HG03108 (cell line): ENCODE results near the gene CNNM4.
"Not testable (repeated sequence)": the region's sequence is repeated elsewhere in the genome, so short reads cannot be mapped to it uniquely, and the experiment has no call there.

Source experiments
- ATAC-seq: cut with Tn5 transposase; IDR thresholded peaks from one replicate; pipeline ENCODE4 v1.9.1; 2021; ENCODE audit warnings: moderate library complexity; ENCODE audit not compliant: unreplicated experiment

CNNM4 gene

DNA sequence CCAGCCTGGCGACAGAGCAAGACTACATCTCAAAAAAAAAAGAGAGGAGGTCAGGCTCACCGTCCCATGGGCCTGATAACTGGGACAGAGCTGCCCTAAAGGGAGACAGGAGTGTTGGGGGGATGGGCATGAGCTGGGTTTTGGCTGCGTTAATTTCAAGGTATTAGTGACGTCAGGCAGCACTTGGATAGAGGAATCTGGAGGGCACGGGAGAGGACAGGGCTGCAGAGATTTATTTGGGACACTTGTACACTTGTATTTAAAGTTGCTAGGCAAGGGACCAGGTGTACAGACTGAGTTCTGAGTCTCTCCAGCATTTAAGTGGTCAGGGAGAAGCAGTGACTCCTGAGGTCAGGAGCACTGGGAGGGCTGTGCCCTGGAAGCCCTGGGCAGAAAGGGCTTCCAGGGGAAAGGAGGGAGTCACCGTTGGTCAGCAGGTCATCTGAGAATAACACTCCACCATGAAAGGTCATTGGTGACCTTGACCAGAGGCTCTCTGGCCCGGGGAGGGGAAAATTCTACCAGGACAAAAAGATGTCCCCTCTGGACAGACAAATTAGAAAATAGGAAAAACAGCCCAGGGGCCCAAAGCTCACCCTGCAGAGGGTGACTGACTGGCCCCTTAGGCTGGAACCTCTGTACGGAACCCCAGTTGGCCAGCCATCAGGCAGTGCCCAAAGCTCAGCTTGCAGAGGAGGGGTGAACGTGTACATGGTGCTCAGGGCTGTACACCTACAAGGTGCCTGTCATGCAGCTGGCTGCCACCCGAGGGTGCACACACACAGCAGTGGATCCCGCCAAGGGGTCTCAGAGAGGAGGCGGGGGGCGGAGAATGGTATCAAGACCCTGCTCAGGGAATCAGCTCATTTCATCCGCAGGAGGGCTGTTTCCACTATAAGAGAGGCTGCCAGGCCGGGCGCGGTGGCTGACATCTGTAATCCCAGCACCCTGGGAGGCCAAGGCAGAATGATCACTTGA, 32.4 kb downstream of the CNNM4 start:
- ATAC-seq: no peak

DNA sequence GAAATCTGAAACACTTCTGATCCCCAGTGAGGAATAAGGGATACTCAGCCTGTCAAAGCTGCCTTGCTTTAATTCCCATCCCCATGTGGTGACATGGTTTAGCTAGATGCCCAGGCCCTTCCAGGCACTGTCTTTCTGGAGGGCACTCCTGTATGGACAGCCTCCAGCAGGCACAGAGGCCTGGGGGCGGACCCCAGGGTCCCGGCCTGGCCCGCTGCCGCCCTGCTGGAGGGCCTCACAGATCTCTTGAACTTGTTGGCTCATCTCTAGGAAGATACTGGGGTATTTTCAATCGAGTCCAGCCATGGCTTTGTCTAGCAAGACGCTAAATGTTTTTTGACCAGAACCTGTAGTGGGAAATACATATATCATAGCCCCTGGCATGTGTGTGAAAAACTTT, 34.4 kb downstream of the CNNM4 start:
- ATAC-seq: no peak

DNA sequence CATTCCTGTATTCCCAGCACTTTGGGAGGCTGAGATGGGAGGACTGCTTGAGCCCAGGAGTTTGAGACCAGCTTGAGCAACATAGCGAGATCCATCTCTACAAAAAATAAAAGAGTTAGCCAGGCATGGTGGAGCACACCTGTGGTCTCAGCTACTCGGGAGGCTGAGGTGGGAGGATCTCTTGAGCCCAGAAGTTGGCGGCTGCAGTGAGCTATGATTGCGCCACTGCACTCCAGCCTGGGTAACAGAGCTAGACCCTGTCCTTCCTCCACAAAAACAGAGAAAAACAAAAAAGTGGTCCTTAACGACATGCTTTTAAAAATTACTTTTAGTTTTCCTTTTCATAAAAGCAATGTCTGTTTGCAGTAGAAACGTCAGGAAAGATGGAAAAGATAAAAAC, 35.8 kb downstream of the CNNM4 start:
- ATAC-seq: not testable (repeated sequence)

DNA sequence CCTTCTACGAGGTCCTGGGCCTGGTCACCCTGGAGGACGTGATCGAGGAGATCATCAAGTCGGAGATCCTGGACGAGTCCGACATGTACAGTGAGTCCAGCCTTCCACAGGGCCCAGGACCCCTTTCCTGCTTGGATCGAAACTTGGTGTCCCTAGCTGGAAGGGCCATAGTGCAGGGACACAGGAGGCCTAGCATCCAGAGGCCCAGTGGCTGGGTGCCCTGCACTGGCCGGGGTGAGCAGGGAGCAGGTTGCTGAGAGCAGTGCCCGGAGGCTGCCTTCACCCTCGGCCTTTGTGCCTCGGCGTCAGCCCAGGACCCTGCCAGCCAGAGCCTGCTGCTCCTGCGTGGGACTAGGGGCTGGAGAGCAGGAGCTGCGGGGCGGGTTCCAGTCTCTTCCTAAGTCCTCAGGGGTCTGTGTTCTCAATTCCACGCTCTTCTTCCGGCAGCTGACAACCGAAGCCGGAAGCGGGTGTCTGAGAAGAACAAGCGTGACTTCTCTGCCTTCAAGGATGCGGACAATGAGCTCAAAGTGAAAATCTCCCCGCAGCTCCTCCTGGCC, 36.4 kb downstream of the CNNM4 start:
- no peak for ATAC-seq

DNA sequence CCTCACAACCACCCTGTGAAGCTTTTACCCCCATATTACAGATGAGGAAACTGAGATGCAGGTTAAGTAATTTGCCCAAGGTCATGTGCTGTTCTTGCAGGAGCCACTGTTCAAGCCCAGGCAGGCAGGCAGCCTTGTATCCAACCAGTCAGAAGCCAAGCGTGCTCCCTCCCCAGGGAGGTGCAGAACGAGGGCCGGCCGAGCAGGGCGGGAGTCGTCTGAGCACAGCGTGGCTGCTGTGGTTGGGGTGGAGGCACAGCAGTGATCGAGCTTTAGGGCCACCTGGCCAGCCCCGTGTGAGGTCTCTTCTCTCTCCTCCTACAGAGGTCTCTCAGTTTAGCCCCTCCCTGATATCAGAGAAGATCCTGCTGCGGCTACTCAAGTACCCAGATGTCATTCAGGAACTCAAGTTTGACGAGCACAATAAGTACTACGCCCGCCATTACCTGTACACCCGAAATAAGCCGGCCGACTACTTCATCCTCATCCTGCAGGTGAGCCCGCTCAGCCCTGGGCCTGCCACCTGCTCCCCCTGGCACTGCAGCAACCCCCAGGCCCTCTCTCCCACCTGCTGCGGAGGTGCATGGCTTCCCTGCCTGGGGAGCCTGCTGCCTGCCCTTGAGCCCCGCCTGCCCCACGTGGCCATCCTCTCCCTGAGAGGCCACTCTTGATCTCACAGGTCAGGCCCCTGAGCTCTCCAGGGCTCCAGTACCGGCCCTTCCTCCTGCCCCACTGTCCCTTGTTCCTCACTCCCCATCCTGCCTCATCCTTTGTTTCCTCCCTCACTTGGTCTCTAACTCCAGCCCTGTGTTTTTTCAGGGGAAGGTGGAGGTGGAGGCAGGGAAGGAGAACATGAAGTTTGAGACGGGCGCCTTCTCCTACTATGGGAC, 38.3 kb downstream of the CNNM4 start:
- ATAC-seq: no peak

DNA sequence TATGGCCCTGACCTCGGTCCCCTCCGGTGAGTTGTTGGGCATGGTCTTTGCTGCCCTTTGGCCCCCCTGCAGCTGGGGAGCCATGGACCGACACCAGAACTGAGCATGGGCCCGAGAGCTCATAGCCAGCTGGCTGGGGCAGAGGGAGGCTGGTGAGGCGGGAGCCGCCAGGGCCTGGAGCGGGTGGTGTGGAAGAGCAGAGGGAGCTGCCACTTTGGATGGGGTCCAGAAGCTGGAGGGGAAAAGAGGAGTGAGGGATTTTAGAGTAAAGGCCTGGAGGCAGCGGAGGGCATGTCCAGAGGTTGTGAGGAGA, 38.9 kb downstream of the CNNM4 start:
- ATAC-seq: no peak

DNA sequence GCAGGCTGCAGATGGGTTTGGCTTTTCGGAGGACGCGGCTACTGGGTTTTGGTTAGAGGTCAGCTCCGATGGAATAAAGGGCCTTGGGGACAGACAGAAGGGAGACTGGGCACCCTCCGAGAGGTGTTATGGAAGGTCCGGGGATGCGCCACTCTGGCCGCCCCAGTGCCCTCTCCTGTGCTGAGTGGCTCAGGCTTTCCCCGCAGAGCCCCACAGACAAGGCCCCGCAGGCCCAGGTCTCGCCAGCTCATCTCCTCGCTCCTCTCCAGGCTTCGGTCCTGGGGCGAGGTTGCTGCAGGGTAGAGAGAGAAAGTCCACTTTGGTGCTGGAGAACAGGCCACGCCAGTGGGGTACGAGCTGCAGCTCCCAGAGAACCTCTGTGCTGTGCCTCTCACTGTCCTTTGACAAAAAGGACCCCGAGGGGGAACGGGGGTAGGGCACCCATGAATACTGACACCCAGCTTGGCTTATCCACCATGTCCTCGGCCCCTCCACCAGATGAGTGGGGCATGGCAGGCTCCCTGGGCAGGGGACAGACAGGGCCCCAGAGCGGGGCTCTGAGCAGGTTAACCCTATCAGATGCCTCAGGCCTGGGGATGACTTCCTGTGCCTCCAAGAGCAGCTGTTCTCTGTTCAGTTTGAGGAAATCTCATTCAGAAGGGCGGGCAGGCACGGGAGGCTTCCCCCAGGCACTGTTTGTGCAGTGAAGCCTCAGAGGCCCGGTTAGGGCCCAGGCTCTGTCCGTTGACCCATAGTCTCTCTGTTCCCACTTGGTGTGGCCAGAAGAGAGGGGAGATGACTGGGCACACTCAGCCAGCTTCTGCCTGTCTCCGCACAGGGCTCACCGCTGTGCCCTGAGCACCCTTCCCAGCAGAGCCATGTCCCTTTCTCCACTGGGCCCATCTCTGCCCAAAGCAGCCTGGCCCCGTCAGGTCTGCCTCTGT, 39.6 kb downstream of the CNNM4 start:
- ATAC-seq: no peak

DNA sequence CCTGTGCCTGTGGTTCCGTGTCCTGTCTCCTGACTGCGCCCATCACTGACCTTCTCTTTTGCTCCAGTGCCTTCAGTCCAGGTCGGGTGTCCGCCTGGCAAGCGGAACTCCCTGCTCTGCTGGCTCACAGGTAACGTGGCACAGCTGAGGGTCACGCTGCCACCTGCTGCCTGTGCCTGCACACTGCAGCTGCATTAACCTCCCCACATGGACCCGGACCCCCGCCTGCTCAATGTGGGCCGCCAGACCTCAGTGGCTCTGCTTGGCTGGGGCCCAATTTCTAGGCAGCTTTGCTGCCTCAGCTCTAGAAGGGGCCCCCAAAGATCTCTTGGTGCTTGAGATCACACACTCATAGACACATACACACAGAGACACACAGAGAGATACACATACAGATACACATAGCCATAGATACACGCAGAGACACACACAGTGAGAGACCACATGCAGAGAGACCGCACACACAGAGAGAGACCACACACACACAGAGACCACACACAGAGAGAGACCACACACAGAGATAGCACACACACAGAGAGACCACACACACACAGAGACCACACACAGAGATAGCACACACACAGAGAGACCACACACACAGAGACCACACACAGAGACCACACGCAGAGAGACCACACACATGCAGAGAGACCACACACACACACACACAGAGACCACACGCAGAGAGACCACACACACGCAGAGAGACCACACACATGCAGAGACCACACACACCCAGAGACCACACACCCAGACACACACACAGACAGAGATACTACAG, 40.5 kb downstream of the CNNM4 start:
- ATAC-seq: peak; percentile 51

DNA sequence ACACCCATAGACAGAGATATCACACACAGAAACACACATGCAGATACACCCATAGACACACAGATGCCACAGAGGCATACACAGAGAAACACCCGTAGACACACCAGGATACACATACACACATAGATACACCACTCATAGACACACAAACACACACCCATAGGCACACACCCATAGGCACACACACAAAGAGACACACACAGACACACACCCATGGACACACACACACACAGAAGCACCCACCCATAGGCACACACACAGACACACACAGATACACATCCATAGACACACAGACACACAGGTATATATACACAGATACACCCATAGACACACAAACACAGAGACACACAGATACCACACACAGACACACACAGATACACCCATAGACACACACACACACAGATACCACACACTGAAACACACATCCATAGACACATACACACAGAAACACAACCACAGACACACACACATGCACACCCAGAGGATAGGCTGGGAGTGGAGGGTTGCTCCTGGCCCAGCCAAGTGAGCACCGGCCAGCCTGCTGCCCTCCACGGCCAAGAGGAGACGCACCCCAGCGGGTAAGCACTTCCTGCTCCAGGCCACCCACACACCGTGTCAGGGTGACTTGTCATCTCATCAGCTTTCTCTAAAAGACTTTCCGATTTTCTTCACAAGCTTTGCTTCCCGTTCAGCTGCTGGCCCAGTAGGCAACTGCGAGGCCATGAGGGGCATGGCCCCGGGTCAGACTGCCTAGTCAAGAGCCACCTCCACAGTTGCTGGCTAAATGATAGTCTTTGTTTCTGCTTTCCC, 41.3 kb downstream of the CNNM4 start:
- ATAC-seq: peak; percentile 41

DNA sequence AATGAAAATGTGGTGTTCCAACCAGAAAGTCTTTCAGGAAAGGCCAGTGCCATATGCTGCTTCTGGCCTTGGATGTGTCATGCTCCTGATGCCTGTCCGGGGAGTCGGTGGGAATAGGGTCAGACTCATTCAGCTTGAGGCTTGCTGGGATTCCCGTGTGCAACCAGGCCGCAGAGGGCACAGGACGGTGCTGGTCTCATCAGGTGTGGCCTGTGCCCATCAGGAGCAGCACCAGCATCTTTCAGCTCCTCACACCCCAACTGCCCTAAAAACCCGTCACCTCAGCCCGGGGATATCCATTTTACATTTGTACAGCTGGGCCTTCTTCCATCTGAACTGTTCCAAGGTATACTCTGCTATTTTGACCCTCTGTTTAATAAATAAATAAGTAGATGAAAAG, 42.0 kb downstream of the CNNM4 start:
- ATAC-seq: no peak

DNA sequence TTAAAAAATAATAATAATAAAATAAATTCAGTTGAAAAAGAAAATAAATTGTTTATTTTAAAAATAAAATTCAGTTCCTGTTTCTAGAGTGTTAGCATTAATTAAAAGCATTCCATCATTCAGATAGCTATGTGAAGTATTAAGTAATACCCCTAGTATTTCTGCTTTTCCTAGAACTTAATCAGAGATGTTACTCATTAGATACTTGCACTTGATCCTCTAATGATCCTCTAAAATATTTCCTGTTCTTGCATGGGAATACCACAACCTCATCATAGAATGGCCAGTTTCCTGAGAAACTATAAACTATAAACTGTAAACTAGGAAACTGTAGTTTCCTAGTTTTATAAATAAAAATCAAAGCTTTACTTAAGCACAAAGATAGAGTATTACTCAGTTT, 44.3 kb downstream of the CNNM4 start:
- ATAC-seq: no peak

DNA sequence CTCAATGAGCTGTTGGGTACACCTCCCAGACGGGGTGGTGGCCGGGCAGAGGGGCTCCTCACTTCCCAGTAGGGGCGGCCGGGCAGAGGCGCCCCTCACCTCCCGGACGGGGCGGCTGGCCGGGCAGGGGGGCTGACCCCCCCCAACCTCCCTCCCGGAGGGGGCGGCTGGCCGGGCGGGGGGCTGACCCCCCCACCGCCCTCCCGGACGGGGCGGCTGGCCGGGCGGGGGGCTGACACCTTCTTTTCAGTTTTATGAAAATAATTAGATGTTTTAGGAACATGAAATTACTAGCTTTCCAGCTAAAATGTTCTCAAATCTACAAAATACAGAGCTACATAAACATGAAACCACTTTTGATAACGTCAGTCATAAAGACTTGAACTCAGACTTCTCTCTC, 45.2 kb downstream of the CNNM4 start:
- ATAC-seq: not testable (repeated sequence)

DNA sequence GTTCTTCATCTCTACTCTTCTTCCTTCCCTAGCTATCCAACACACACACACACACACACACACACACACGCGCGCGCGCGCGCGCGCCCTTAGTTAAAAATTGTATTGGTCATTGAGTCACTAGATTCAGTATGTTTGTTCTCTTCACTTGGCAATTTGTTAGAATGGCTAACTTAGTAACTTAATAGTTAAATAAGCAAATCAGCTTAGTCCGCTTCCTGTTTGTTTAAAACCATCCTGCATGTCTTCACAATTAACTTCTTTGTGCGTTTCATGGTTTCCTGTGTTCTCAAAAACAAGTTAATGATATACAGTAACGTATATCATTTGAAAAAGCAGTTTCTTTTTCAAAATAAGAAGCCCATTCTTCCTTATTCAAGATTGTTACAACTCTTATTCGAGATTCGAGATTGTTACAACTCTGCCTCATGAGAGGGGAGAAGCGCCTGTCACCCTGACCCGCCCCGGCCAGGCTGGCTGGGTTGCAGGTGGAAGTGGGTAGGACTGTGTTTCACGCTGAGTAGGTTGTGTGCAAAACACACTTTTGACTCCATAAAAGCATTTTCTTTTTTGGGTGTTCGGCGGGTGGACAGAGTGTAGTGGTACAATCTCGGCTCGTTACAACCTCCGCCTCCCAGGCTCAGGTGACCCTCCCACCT, 45.9 kb downstream of the CNNM4 start:
- ATAC-seq: peak; percentile 70

DNA sequence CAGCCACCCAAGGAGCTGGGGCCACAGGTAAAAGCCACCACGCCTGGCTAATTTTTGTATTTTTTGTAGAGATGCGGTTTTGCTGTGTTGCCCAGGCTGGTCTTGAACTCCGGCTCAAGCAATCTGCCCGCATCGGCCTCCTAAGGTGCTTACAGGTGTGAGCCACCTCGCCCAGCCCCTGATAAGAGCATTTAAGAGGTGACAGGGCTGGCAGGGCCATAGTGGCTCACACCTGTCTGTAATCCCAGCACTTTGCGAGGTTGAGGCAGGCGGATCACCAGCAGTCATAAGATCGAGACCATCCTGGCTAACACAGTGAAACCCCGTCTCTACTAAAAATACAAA, 46.4 kb downstream of the CNNM4 start:
- no peak for ATAC-seq

DNA sequence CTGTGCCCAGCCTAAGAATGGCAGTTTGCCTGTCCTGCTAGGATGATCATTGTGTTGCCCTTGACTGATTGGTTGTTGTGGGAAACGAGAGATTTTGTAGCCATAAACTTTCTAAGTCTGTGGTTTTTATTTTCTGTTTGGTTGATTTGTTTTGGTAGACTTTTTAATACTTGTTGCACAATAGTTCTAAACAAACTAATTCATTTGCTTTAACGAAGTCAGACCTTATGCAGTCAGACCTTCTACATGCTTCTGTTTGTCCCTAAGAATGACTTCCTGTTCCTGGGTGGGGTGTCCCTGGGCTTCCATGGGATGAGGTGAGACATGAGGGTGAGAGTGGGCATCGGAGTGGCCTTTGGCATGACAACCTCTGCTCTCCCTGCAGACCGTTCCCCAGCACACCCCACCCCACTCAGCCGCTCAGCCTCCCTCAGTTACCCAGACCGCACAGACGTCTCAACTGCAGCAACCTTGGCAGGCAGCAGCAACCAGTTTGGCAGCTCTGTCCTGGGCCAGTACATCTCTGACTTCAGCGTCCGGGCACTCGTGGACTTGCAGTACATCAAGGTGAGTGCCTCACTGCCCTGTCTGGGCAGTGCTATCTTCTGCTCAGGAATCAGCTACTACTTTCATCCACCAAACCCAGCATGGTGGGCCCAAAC, 47.6 kb downstream of the CNNM4 start:
- no peak for ATAC-seq

DNA sequence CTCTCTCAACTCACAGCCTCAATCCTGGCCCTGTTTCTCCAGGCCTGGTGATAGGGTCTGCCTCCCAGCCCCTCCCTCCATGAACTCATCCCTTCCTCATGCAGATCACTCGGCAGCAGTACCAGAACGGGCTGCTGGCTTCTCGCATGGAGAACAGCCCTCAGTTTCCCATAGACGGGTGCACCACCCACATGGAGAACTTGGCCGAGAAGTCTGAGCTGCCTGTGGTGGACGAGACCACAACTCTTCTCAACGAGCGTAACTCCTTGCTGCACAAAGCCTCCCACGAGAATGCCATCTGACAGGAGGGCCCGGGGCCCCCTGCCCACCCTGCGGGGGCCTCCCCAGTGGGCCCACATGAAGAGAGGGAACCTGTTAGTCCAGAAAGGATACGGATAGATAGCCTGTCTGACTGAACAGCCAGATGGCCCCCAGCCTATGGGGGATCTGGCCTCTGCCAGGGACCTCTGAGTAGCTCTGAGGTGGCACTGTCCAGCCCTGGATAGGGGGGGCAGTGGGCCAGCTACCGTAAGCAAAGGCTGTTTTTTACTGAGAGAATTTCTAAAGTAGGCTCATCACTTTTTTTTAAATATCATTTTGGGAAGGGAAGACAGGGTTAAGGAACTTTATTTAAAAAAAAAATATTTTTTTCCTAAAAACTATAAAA, 48.6 kb downstream of the CNNM4 start:
- no peak for ATAC-seq

DNA sequence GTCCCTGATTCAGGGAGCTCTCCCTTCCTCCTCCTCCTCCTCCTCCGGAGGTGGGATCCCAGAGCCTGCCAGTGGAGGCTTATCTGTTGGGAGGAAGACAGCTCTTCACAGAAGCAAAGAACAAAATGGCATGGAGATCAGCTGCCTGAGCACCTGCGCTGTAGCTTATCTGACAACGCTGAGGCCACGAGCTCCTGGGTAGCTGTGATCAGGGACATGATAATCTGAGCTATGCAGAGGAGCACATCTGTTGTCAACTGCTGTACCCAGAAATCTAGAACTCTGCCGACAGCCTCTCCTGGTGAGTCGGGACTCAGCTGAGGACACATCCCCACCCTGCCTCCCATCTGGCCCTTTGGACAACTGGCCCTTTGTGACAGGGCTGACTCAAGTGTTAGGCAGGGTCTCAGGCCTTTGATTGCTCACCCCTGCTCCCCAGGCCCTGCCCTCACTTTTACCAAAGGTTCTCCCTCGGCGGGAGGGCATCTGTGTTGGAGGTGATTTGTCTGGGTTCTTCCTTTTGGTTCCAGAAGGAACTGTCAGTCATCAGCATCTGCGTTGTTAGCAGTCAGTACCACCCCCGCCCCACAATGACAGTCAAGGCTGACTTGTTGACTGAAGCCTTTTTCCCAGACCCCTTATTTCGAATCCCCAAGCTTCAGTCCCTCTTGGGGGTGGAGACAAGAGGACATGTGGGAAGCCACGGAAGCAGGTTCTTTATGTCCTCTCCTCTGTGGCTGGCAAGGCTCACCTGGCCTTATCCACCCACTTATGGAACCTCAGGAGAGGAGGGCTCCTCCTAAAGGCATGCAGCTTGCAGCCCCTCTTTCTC, 49.5 kb downstream of the CNNM4 start:
- no peak for ATAC-seq
